Neural progenitor cell (in vitro differentiated cells): ENCODE results near the gene ASRGL1. TPM values are rescaled to one million over a fixed set of nuclear protein-coding genes. Genes with fewer than 3 reads are reported as not detected.

ENCODE experiments used
- DNase-seq: peaks from one replicate; pipeline ENCODE4 v3.0.0-alpha.2; 2016; ENCODE audit warnings: low spot score
- H2AFZ ChIP-seq: fragments of 200-600 bp; sonication (generic); replicated peaks from 2 replicates; pipeline ENCODE4 v1.6.1; 2016; ENCODE audit warnings: antibody characterized with exemption
- H3F3A ChIP-seq: fragments of 200-600 bp; sonication (generic); 2 replicates; pipeline ENCODE4 v1.6.1; 2016; ENCODE audit warnings: antibody characterized with exemption, low read depth
- H3K27ac ChIP-seq: fragments of 200-600 bp; sonication (generic); 2 replicates; pipeline ENCODE4 v1.5.1; 2016; ENCODE audit warnings: mild to moderate bottlenecking
- H3K27me3 ChIP-seq: fragments of 200-600 bp; sonication (generic); 2 replicates; pipeline ENCODE4 v1.6.1; 2016; ENCODE audit warnings: mild to moderate bottlenecking, moderate library complexity
- H3K36me3 ChIP-seq: fragments of 200-600 bp; sonication (generic); 2 replicates; pipeline ENCODE4 v1.5.1; 2016
- H3K4me1 ChIP-seq: fragments of 200-600 bp; sonication (generic); 2 replicates; pipeline ENCODE4 v1.6.1; 2016; ENCODE audit warnings: mixed run types
- H3K4me2 ChIP-seq: fragments of 200-600 bp; sonication (generic); 2 replicates; pipeline ENCODE4 v1.6.1; 2016
- H3K4me3 ChIP-seq: fragments of 200-600 bp; sonication (generic); 2 replicates; pipeline ENCODE4 v1.5.1; 2016
- H3K79me2 ChIP-seq: fragments of 200-600 bp; sonication (generic); 2 replicates; pipeline ENCODE4 v1.6.1; 2016; ENCODE audit warnings: low read depth
- H3K9ac ChIP-seq: fragments of 200-600 bp; sonication (generic); 2 replicates; pipeline ENCODE4 v1.6.1; 2016
- H3K9me3 ChIP-seq: fragments of 200-600 bp; sonication (generic); 2 replicates; pipeline ENCODE4 v1.5.1; 2016; ENCODE audit warnings: low read depth
- H4K20me1 ChIP-seq: fragments of 200-600 bp; sonication (generic); 2 replicates; pipeline ENCODE4 v1.6.1; 2016; ENCODE audit warnings: low read depth
- H3K27ac Mint-ChIP-seq: 3 replicates; pipeline ENCODE4 v1.8.0; 2021; ENCODE audit warnings: mixed read lengths
- H3K27me3 Mint-ChIP-seq: 2 replicates; pipeline ENCODE4 v1.8.0; 2022; ENCODE audit warnings: low read depth, mild to moderate bottlenecking, inconsistent platforms, moderate library complexity, mixed read lengths; ENCODE audit not compliant: insufficient read depth
- H3K36me3 Mint-ChIP-seq: 3 replicates; pipeline ENCODE4 v1.8.0; 2021; ENCODE audit warnings: mixed read lengths
- H3K4me1 Mint-ChIP-seq: 3 replicates; pipeline ENCODE4 v1.8.0; 2021; ENCODE audit warnings: mixed read lengths
- H3K4me3 Mint-ChIP-seq: 3 replicates; pipeline ENCODE4 v1.8.0; 2021; ENCODE audit warnings: mild to moderate bottlenecking, moderate library complexity, mixed read lengths
- H3K9me3 Mint-ChIP-seq: 3 replicates; pipeline ENCODE4 v1.8.0; 2020; ENCODE audit warnings: mixed read lengths
- CTCF ChIP-seq: fragments of 200-600 bp; sonication (generic); IDR thresholded peaks from 2 replicates; pipeline ENCODE4 v1.5.1; 2017; ENCODE audit warnings: antibody characterized with exemption, mild to moderate bottlenecking
- EZH2 ChIP-seq: fragments of 200-600 bp; sonication (generic); IDR thresholded peaks from 2 replicates; pipeline ENCODE4 v1.6.1; 2017; ENCODE audit warnings: antibody characterized with exemption, mild to moderate bottlenecking, moderate library complexity
- EZH2phosphoT487 ChIP-seq: fragments of 200-600 bp; sonication (generic); IDR thresholded peaks from 2 replicates; pipeline ENCODE4 v1.6.1; 2017; ENCODE audit warnings: antibody characterized with exemption
- total RNA-seq: library from RNA; depleted of rRNA; stranded (reverse); fragments of >200 nt; gene quantifications from 2 replicates; pipeline ENCODE4 v1.2.3, GENCODE V29; 2015; ENCODE audit warnings: low replicate concordance

ASRGL1 gene
- total RNA-seq, 1 donor from 2014 or later: 56.8 TPM

DNA sequence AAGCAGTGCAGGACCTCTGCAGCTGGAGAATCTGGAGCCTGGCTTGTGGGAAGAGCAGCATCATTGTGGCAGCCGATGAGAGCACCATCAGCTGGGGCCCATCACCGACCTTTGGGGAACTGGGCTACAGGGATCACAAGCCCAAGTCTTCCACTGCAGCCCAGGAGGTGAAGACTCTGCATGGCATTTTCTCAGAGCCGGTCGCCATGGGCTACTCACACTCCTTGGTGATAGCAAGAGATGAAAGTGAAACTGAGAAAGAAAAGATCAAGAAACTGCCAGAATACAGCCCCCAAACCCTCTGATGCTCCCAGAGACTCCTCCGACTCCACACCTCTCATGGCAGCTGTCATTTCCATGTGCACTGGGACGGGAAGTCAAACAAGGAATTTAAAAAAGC lies 35.6 kb downstream of the ASRGL1 start:
- H3K27ac Mint-ChIP-seq: no peak overlapping the region
- DNase-seq: no peak
- H3K79me2 ChIP-seq: no peaks in the 10 kb centered on the region
- peaks cover 3% of the 10 kb centered on the region for H3K9me3 Mint-ChIP-seq
- H3K4me2 ChIP-seq: no peak overlapping the region
- no peaks in the 10 kb centered on the region for H3K4me1 ChIP-seq
- H3K36me3 Mint-ChIP-seq: peaks cover 16% of the 10 kb centered on the region
- H3K4me1 Mint-ChIP-seq: peaks cover 10% of the 10 kb centered on the region
- H3K9ac ChIP-seq: no peak overlapping the region
- H3K27ac ChIP-seq: no peak overlapping the region
- H3K9me3 ChIP-seq: no peaks in the 10 kb centered on the region
- H3F3A ChIP-seq: peaks cover 3% of the 10 kb centered on the region
- no peaks in the 10 kb centered on the region for H3K27me3 Mint-ChIP-seq
- H3K36me3 ChIP-seq: no peaks in the 10 kb centered on the region
- no peak overlapping the region for H2AFZ ChIP-seq
- no peak for TF ChIP-seq CTCF
- TF ChIP-seq EZH2phosphoT487: no peak
- no peak for TF ChIP-seq EZH2
- H4K20me1 ChIP-seq: no peaks in the 10 kb centered on the region
- no peak overlapping the region for H3K4me3 ChIP-seq
- no peak overlapping the region for H3K4me3 Mint-ChIP-seq
- no peaks in the 10 kb centered on the region for H3K27me3 ChIP-seq

- Mint-ChIP-seq H3K27ac (no peak overlapping the region), H3K36me3 (peaks cover 10% of the 10 kb centered on the region), H3K9me3 (peaks cover 3% of the 10 kb centered on the region), H3K4me3 (no peak overlapping the region), H3K4me1 (peaks cover 13% of the 10 kb centered on the region), H3K27me3 (no peaks in the 10 kb centered on the region)
- Histone ChIP-seq H3K79me2 (no peaks in the 10 kb centered on the region), H4K20me1 (no peaks in the 10 kb centered on the region), H2AFZ (no peak overlapping the region), H3K27ac (no peak overlapping the region), H3K4me3 (no peak overlapping the region), H3F3A (peaks cover 3% of the 10 kb centered on the region), H3K36me3 (no peaks in the 10 kb centered on the region), H3K4me1 (no peaks in the 10 kb centered on the region), H3K4me2 (no peak overlapping the region), H3K27me3 (no peaks in the 10 kb centered on the region), H3K9ac (no peak overlapping the region), H3K9me3 (no peaks in the 10 kb centered on the region)
- DNase-seq: no peak
- no peak for TF ChIP-seq EZH2phosphoT487
- no peak for TF ChIP-seq CTCF
- TF ChIP-seq EZH2: no peak
These were observed 36.3 kb downstream of the ASRGL1 start for GRCh38 chr11:62373464-62374119.

DNA sequence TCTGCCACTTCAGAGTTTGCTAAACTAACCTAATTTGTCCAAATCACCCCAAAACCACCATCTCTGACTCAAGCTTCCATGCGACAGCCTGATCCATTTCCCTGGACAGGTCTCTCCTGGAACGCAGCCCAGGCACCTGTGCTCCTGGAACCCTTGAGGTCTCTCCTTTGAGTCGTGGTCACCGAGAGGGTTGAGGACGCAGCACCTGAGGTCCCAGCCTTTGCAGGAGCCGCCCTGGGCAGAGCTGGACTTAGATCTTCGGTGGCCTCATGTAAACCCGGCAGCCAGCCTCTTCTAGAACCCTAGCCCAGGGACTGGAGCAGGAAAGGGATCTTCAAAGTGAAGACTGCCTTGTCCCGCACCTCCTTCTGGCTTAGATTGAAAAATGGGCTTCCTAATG lies 37.6 kb downstream of the ASRGL1 start:
- no peak for DNase-seq
- Histone ChIP-seq H3K9me3 (no peaks in the 10 kb centered on the region), H2AFZ (no peak overlapping the region), H3K4me3 (no peak overlapping the region), H3K4me2 (no peak overlapping the region), H3K4me1 (no peaks in the 10 kb centered on the region), H3F3A (peaks cover 7% of the 10 kb centered on the region), H4K20me1 (peaks cover 6% of the 10 kb centered on the region), H3K9ac (no peak overlapping the region), H3K27me3 (no peaks in the 10 kb centered on the region), H3K27ac (no peak overlapping the region), H3K79me2 (no peaks in the 10 kb centered on the region), H3K36me3 (no peaks in the 10 kb centered on the region)
- H3K4me1 Mint-ChIP-seq: peaks cover 13% of the 10 kb centered on the region
- H3K9me3 Mint-ChIP-seq: no peaks in the 10 kb centered on the region
- H3K36me3 Mint-ChIP-seq: peaks cover 6% of the 10 kb centered on the region
- TF ChIP-seq CTCF: no peak
- TF ChIP-seq EZH2phosphoT487: no peak
- no peak for TF ChIP-seq EZH2
- H3K4me3 Mint-ChIP-seq: no peak overlapping the region
- no peak overlapping the region for H3K27ac Mint-ChIP-seq
- no peaks in the 10 kb centered on the region for H3K27me3 Mint-ChIP-seq
